B cell (primary cell): Measurements from ENCODE around the gene PLAGL2.

Experiments
- CTCF ChIP-seq: fragments of 200-600 bp; IDR thresholded peaks from one replicate; pipeline ENCODE4 v1.8.0; 2022; ENCODE audit warnings: antibody characterized with exemption, mild to moderate bottlenecking
- EZH2 ChIP-seq: IDR thresholded peaks from 2 replicates; pipeline ENCODE4 v1.6.1; 2012; ENCODE audit warnings: borderline replicate concordance, low read depth, mild to moderate bottlenecking, moderate library complexity, low read length; ENCODE audit not compliant: insufficient read depth, poor library complexity, severe bottlenecking

- no peak for TF ChIP-seq CTCF
- TF ChIP-seq EZH2, result no peak
Observed at GRCh38 chr20:32232326-32232886, 24.9 kb upstream of the PLAGL2 start.
